Kidney (tissue), 14 donors: ENCODE results near the gene TBC1D12. TPM values are rescaled to one million over a fixed set of nuclear protein-coding genes. Genes with fewer than 3 reads are reported as not detected.

ENCODE experiments used
- DNase-seq, 5 donors: peaks; one replicate each; pipeline ENCODE4 v3.0.0-alpha.2; 2013 to 2020
- FAIRE-seq: peaks from 2 replicates; lab custom pipeline; 2012; peaks lifted over from hg19 to GRCh38; lab: Jason Lieb, UNC
- H3K27ac ChIP-seq, 2 donors: one replicate each; pipeline ENCODE4 v1.7.0; 2013; ENCODE audit warnings: low read depth in 2 of 2, low read length in 2 of 2, inconsistent platforms in 1 of 2
- H3K27me3 ChIP-seq: one replicate; pipeline ENCODE4 v1.7.1; 2013; ENCODE audit warnings: low read length, inconsistent platforms; ENCODE audit not compliant: control insufficient read depth, insufficient read depth
- H3K36me3 ChIP-seq, 3 donors: one replicate each; pipeline versions ENCODE4 v1.7.0 to v1.7.1; 2013; ENCODE audit warnings: low read length in 3 of 3, control low read depth in 1 of 3, inconsistent platforms in 1 of 3; ENCODE audit not compliant: insufficient read depth in 3 of 3, control insufficient read depth in 2 of 3
- H3K4me1 ChIP-seq, 3 donors: one replicate each; pipeline versions ENCODE4 v1.7.0 to v1.7.1; 2013; ENCODE audit warnings: low read length in 3 of 3, inconsistent platforms in 1 of 3, low read depth in 1 of 3; ENCODE audit not compliant: control insufficient read depth in 2 of 3, insufficient read depth in 2 of 3
- H3K4me3 ChIP-seq, 3 donors: one replicate each; pipeline versions ENCODE4 v1.7.0 to v1.8.1; 2013; ENCODE audit warnings: low read length in 3 of 3, control low read depth in 1 of 3, inconsistent platforms in 1 of 3
- H3K9ac ChIP-seq, 3 donors: one replicate each; pipeline versions ENCODE4 v1.7.0 to v1.7.1; 2013; ENCODE audit warnings: low read length in 3 of 3, control low read depth in 1 of 3, inconsistent platforms in 1 of 3
- H3K9me3 ChIP-seq, 3 donors: one replicate each; pipeline versions ENCODE4 v1.7.0 to v1.7.1; 2013; ENCODE audit warnings: low read length in 3 of 3, control low read depth in 1 of 3, inconsistent platforms in 1 of 3; ENCODE audit not compliant: control insufficient read depth in 2 of 3, insufficient read depth in 1 of 3
- CTCF ChIP-seq: IDR thresholded peaks from 3 replicates; pipeline ENCODE4 v1.5.1; 2012; ENCODE audit warnings: mild to moderate bottlenecking, moderate library complexity, borderline replicate concordance; ENCODE audit not compliant: insufficient read depth; ENCODE audit errors: extremely low read depth
- intact Hi-C: fragments of 100-400 bp; cut with DNase I; formaldehyde crosslinking; loops from one replicate; pipeline ENCODE4 v1.11.1; 2022
- polyA plus RNA-seq: library from polyadenylated mRNA; stranded (reverse); fragments of 350-450 nt; fragmentation: Illumina TruSeq; extraction: RNeasy Lipid Tissue Mini Kit (QIAGEN cat#74804); gene quantifications from one replicate; pipeline ENCODE4 v1.2.3, GENCODE V29; 2014; ENCODE audit warnings: low read depth, low replicate concordance; ENCODE audit not compliant: insufficient read depth
- total RNA-seq: library from RNA; stranded (reverse); fragmentation: NEBNext Ultra II Directional; extraction: Animal tissue kit (Norgen Biotek cat#: 25700); gene quantifications from one replicate; pipeline ENCODE4 v1.2.1, GENCODE V29; 2021
- donor health status: control.
- donor health status: control.
- donor health status: control.
- donor health status: control.
- donor health status: control.
- donor health status: DM: yes; HTN: yes; CAD: no.
- donor health status: Normal renal cell carcinoma (clear cell type).

Gene TBC1D12
- total and polyA plus RNA-seq, 2 donors from 2014 or later: 4.4 to 13.1 TPM

- no peak for FAIRE-seq
Observed at GRCh38 chr10:94493463-94493862, 91.1 kb downstream of the TBC1D12 start.

GRCh38 chr10:94496010-94496409 lies 93.7 kb downstream of the TBC1D12 start:
- no peaks in the 10 kb centered on the region for H3K4me1 ChIP-seq
- H3K4me3 ChIP-seq: no peak overlapping the region
- no peaks in the 10 kb centered on the region for H3K27me3 ChIP-seq
- H3K9me3 ChIP-seq: no peaks in the 10 kb centered on the region
- no peak for DNase-seq
- intact Hi-C loops: no loop called here
- no peak for FAIRE-seq
- H3K27ac ChIP-seq: no peak overlapping the region
- H3K36me3 ChIP-seq: no peaks in the 10 kb centered on the region
- H3K9ac ChIP-seq: no peak overlapping the region
- TF ChIP-seq CTCF: no peak

More at GRCh38 chr10:94493463-94493862, 91.1 kb downstream of the TBC1D12 start:
- DNase-seq: no peak
- Histone ChIP-seq H3K4me3 (no peak overlapping the region), H3K27ac (no peak overlapping the region), H3K4me1 (no peaks in the 10 kb centered on the region), H3K36me3 (no peaks in the 10 kb centered on the region), H3K9ac (no peak overlapping the region), H3K27me3 (no peaks in the 10 kb centered on the region), H3K9me3 (no peaks in the 10 kb centered on the region)
- intact Hi-C loops: no loop called here
- no peak for TF ChIP-seq CTCF

GRCh38 chr10:94496646-94497045 lies 94.3 kb downstream of the TBC1D12 start:
- no peaks in the 10 kb centered on the region for H3K4me1 ChIP-seq
- H3K9ac ChIP-seq: no peak overlapping the region
- no peak for TF ChIP-seq CTCF
- no peak overlapping the region for H3K27ac ChIP-seq
- H3K36me3 ChIP-seq: no peaks in the 10 kb centered on the region
- no peak for DNase-seq
- H3K9me3 ChIP-seq: no peaks in the 10 kb centered on the region
- intact Hi-C loops: no loop called here
- H3K27me3 ChIP-seq: no peaks in the 10 kb centered on the region
- H3K4me3 ChIP-seq: no peak overlapping the region
- FAIRE-seq: no peak

- Histone ChIP-seq H3K27me3 (no peaks in the 10 kb centered on the region), H3K9me3 (no peaks in the 10 kb centered on the region), H3K27ac (no peak overlapping the region), H3K36me3 (no peaks in the 10 kb centered on the region), H3K9ac (no peak overlapping the region), H3K4me3 (no peak overlapping the region), H3K4me1 (no peaks in the 10 kb centered on the region)
- FAIRE-seq (no peak), DNase-seq (peak in 1 of 5 donors; percentile 19)
- TF ChIP-seq CTCF: peak; percentile 9
- intact Hi-C loops: no loop called here
Observed at GRCh38 chr10:94500063-94500462, 97.7 kb downstream of the TBC1D12 start.
